A549 (cell line): ENCODE data around the gene PTPDC1. TPM values are rescaled to one million over a fixed set of nuclear protein-coding genes. Genes with fewer than 3 reads are reported as not detected.

Source experiments
- ATAC-seq, 2 experiments: fragments of 200-7000 bp in 1 of 2; fragments of >200 bp in 1 of 2; cut with Nextera tagmentation in 1 of 2; cut with Tn5 transposase in 1 of 2; 3 replicates each; pipeline versions ENCODE4 v1.8.0 to v1.9.1; 2018 to 2020; ENCODE audit warnings: mild to moderate bottlenecking in 1 of 2, moderate library complexity in 1 of 2
- CTCF ChIA-PET: fragments of 300-600 bp; sonication (Branson Sonifier 250); formaldehyde crosslinking; extraction: SDS; loops from one replicate; lab custom pipeline; 2021; ENCODE audit warnings: antibody characterized with exemption, inconsistent platforms; lab: Yijun Ruan, JAX
- POLR2A ChIA-PET: fragments of 350-600 bp; formaldehyde crosslinking; extraction: SDS; loops from one replicate; lab custom pipeline; 2021; ENCODE audit warnings: antibody characterized with exemption, inconsistent platforms; lab: Yijun Ruan, JAX
- DNase-seq, 2 experiments: peaks; one replicate each; pipeline versions ENCODE4 v3.0.0 to v3.0.0-alpha.2; 2011 to 2016; ENCODE audit warnings: low read depth in 1 of 2, low spot score in 1 of 2
- FAIRE-seq: peaks from 2 replicates; lab custom pipeline; 2011; peaks lifted over from hg19 to GRCh38; lab: Jason Lieb, UNC
- H3K27ac ChIP-seq, 2 experiments: fragments of >200 bp; sonication (Bioruptor Twin); formaldehyde crosslinking; 3 replicates each; pipeline ENCODE4 v1.5.1; 2016 to 2017
- H3K4me1 ChIP-seq: fragments of >200 bp; sonication (Bioruptor Twin); formaldehyde crosslinking; 3 replicates; pipeline ENCODE4 v1.6.1; 2016
- H3K4me2 ChIP-seq: fragments of >200 bp; sonication (Bioruptor Twin); formaldehyde crosslinking; 3 replicates; pipeline ENCODE4 v1.6.1; 2016
- H3K4me3 ChIP-seq: fragments of >200 bp; sonication (Bioruptor Twin); formaldehyde crosslinking; 3 replicates; pipeline ENCODE4 v1.5.1; 2016
- H3K9me3 ChIP-seq: fragments of >200 bp; sonication (Bioruptor Twin); formaldehyde crosslinking; 3 replicates; pipeline ENCODE4 v1.6.1; 2016
- BHLHE40 ChIP-seq: IDR thresholded peaks from 2 replicates; pipeline ENCODE4 v1.6.1; 2012; ENCODE audit warnings: low read depth, low read length, inconsistent platforms
- CBX2 ChIP-seq: fragments of 200-600 bp; sonication (generic); IDR thresholded peaks from 2 replicates; pipeline ENCODE4 v1.6.1; 2016; ENCODE audit warnings: low read depth, mild to moderate bottlenecking, borderline replicate concordance
- EHMT2 ChIP-seq: fragments of 200-600 bp; sonication (generic); IDR thresholded peaks from 2 replicates; pipeline ENCODE4 v1.6.1; 2016; ENCODE audit warnings: antibody characterized with exemption, low read depth, mild to moderate bottlenecking, moderate library complexity
- ELK1 ChIP-seq: fragments of 150-350 bp; IDR thresholded peaks from 2 replicates; pipeline ENCODE4 v1.6.1; 2014; ENCODE audit warnings: low read depth, mild to moderate bottlenecking, low read length
- ESRRA ChIP-seq: fragments of 150-350 bp; IDR thresholded peaks from 2 replicates; pipeline ENCODE4 v1.6.1; 2014; ENCODE audit warnings: mild to moderate bottlenecking, low read length, borderline replicate concordance
- FOSB ChIP-seq: fragments of 250-450 bp; sonication (Bioruptor Pico); IDR thresholded peaks from 2 replicates; pipeline ENCODE4 v1.5.0; 2020; ENCODE audit warnings: mild to moderate bottlenecking, moderate library complexity
- HES2 ChIP-seq: fragments of >200 bp; sonication (Bioruptor Twin); formaldehyde crosslinking; IDR thresholded peaks from 2 replicates; pipeline ENCODE4 v1.6.1; 2016
- HMGXB4 ChIP-seq: fragments of 250-450 bp; sonication (Bioruptor Pico); IDR thresholded peaks from 2 replicates; pipeline ENCODE4 v1.5.0; 2021; ENCODE audit warnings: mild to moderate bottlenecking, moderate library complexity, borderline replicate concordance
- HOXA7 ChIP-seq: fragments of 250-450 bp; sonication (Bioruptor Pico); IDR thresholded peaks from 2 replicates; pipeline ENCODE4 v1.5.0; 2020; ENCODE audit warnings: mild to moderate bottlenecking, moderate library complexity
- JUN ChIP-seq, 2 experiments: fragments of >200 bp; sonication (Bioruptor Twin); formaldehyde crosslinking; IDR thresholded peaks; 2 replicates in 1 of 2; 3 replicates in 1 of 2; pipeline ENCODE4 v1.6.1; 2016 to 2017
- JUNB ChIP-seq: fragments of >200 bp; sonication (Bioruptor Twin); formaldehyde crosslinking; IDR thresholded peaks from 2 replicates; pipeline ENCODE4 v1.6.1; 2016
- MAFK ChIP-seq: fragments of 450-650 bp; IDR thresholded peaks from 2 replicates; pipeline ENCODE4 v1.6.1; 2014; ENCODE audit not compliant: partially characterized antibody
- MAX ChIP-seq: IDR thresholded peaks from 2 replicates; pipeline ENCODE4 v1.6.1; 2012
- MAZ ChIP-seq: fragments of 150-350 bp; IDR thresholded peaks from 2 replicates; pipeline ENCODE4 v1.6.1; 2014; ENCODE audit warnings: antibody characterized with exemption, low read depth, low read length, borderline replicate concordance
- NFE2L2 ChIP-seq: fragments of 150-350 bp; conservative IDR thresholded peaks from 2 replicates; pipeline ENCODE4 v1.6.1; 2014; ENCODE audit warnings: low read length
- NR3C1 ChIP-seq: fragments of >200 bp; sonication (Bioruptor Twin); formaldehyde crosslinking; IDR thresholded peaks from 3 replicates; pipeline ENCODE4 v1.6.1; 2017
- PBX3 ChIP-seq: IDR thresholded peaks from 2 replicates; pipeline ENCODE4 v1.6.1; 2012
- PHF8 ChIP-seq: fragments of 200-600 bp; sonication (generic); IDR thresholded peaks from 2 replicates; pipeline ENCODE4 v1.6.1; 2016; ENCODE audit warnings: low read depth, mild to moderate bottlenecking, antibody characterized with exemption, moderate library complexity, borderline replicate concordance
- RAD21 ChIP-seq, 2 experiments: fragments of >200 bp in 1 of 2; sonication (Bioruptor Twin) in 1 of 2; formaldehyde crosslinking in 1 of 2; IDR thresholded peaks in 1 of 2; conservative IDR thresholded peaks in 1 of 2; 2 replicates in 1 of 2; 3 replicates in 1 of 2; pipeline ENCODE4 v1.6.1; 2012 to 2018; ENCODE audit warnings: inconsistent platforms in 1 of 2
- RCOR1 ChIP-seq: fragments of 150-350 bp; IDR thresholded peaks from 2 replicates; pipeline ENCODE4 v1.6.1; 2014; ENCODE audit warnings: antibody characterized with exemption, low read length, low read depth
- RFX5 ChIP-seq: fragments of 450-650 bp; IDR thresholded peaks from 2 replicates; pipeline ENCODE4 v1.7.1; 2014; ENCODE audit warnings: antibody characterized with exemption, mild to moderate bottlenecking, moderate library complexity
- RNF2 ChIP-seq: fragments of 200-600 bp; sonication (generic); IDR thresholded peaks from 2 replicates; pipeline ENCODE4 v1.6.1; 2016; ENCODE audit warnings: low read depth, mild to moderate bottlenecking, antibody characterized with exemption, moderate library complexity, borderline replicate concordance
- SMC3 ChIP-seq: fragments of >200 bp; sonication (Bioruptor Twin); formaldehyde crosslinking; IDR thresholded peaks from 3 replicates; pipeline ENCODE4 v1.6.1; 2018; ENCODE audit warnings: inconsistent platforms
- SREBF2 ChIP-seq: fragments of 450-650 bp; IDR thresholded peaks from 2 replicates; pipeline ENCODE4 v1.6.1; 2014; ENCODE audit warnings: mild to moderate bottlenecking, moderate library complexity
- TFCP2L1 ChIP-seq: fragments of 250-450 bp; sonication (Bioruptor Pico); IDR thresholded peaks from 2 replicates; pipeline ENCODE4 v1.5.0; 2021; ENCODE audit warnings: mild to moderate bottlenecking
- TP53 ChIP-seq: fragments of 250-450 bp; sonication (Bioruptor Pico); IDR thresholded peaks from 2 replicates; pipeline ENCODE4 v1.5.0; 2021; ENCODE audit warnings: mild to moderate bottlenecking, moderate library complexity
- ZC3H11A ChIP-seq: fragments of 450-650 bp; IDR thresholded peaks from 2 replicates; pipeline ENCODE4 v1.6.1; 2014; ENCODE audit warnings: antibody characterized with exemption, mild to moderate bottlenecking
- ZFP36 ChIP-seq: fragments of 450-650 bp; IDR thresholded peaks from 2 replicates; pipeline ENCODE4 v1.6.1; 2014; ENCODE audit warnings: borderline replicate concordance; ENCODE audit not compliant: partially characterized antibody
- WGBS: methylation state at CpG from one replicate; pipeline ENCODE4 v1.1.6; 2017; ENCODE audit errors: missing lambda C conversion rate; 5-methylcytosine and 5-hydroxymethylcytosine counted together
- polyA plus RNA-seq, 4 experiments: library from polyadenylated mRNA; depleted of rRNA in 3 of 4; stranded (reverse); fragments of >200 nt; fragmentation: RNase III in 1 of 4; extraction: RNeasy Plus Mini Kit Qiagen cat#74134 plus additional on column Dnase treatment in 1 of 4; gene quantifications; 2 replicates in 3 of 4; 3 replicates in 1 of 4; pipeline ENCODE4 v1.2.3, GENCODE V29; 2011 to 2017

Gene PTPDC1
- polyA plus RNA-seq, 2 of the 4 experiments (the other 2 are of a cell fraction) = 3.8 to 16.9 TPM

GRCh38 chr9:94108584-94108983 lies 24.3 kb downstream of the PTPDC1 start:
- 82% methylated on average over 3 of the region's 3 CpGs for WGBS

GRCh38 chr9:94110821-94111252 lies 26.6 kb downstream of the PTPDC1 start:
- Histone ChIP-seq H3K4me2 (no peak overlapping the region), H3K27ac (no peak overlapping the region), H3K4me3 (no peak overlapping the region)
- DNase-seq = no peak
- POLR2A ChIA-PET = no interaction called here
- TF ChIP-seq BHLHE40 (no peak), CBX2 (no peak), ZC3H11A (no peak), MAFK (no peak), MAZ (no peak), RNF2 (no peak), PHF8 (no peak), TFCP2L1 (no peak), JUNB (no peak), TP53 (CRISPR knock-in tag) (no peak)
- TF ChIP-seq, all 56 proteins: peak for 0
- ATAC-seq (no peak), FAIRE-seq (no peak)
- 72% methylated on average over 3 of the region's 3 CpGs for WGBS
- H3K4me1 ChIP-seq = no peaks in the 10 kb centered on the region
- CTCF ChIA-PET = interaction anchor here (1.5 kb wide), 1 partner anchor 45 kb away, joined by 3 read pairs; no protein-coding TSS in a partner anchor
- H3K9me3 ChIP-seq = no peaks in the 10 kb centered on the region

More at GRCh38 chr9:94108584-94108983, 24.3 kb downstream of the PTPDC1 start:
- DNase-seq (no peak), ATAC-seq (no peak), FAIRE-seq (no peak)
- no peak overlapping the region for H3K27ac ChIP-seq
- no peaks in the 10 kb centered on the region for H3K9me3 ChIP-seq
- H3K4me1 ChIP-seq = no peaks in the 10 kb centered on the region
- POLR2A ChIA-PET = no interaction called here
- CTCF ChIA-PET = interaction anchor here (1.4 to 1.7 kb wide), 2 partner anchors 23 to 95 kb away, joined by 3 read pairs; no protein-coding TSS in a partner anchor
- H3K4me3 ChIP-seq = no peak overlapping the region
- TF ChIP-seq SMC3 (no peak), NR3C1 (no peak), NFE2L2 (no peak), HMGXB4 (CRISPR knock-in tag) (no peak), MAFK (no peak), FOSB (CRISPR knock-in tag) (no peak), ZC3H11A (no peak), MAX (no peak), HES2 (no peak), RCOR1 (no peak), PBX3 (no peak), ELK1 (no peak)
- no peak overlapping the region for H3K4me2 ChIP-seq

- Histone ChIP-seq H3K4me1 (no peaks in the 10 kb centered on the region), H3K27ac (no peak overlapping the region), H3K9me3 (no peaks in the 10 kb centered on the region), H3K4me3 (no peak overlapping the region), H3K4me2 (no peak overlapping the region)
- no peak for ATAC-seq
- CTCF ChIA-PET = interaction anchor here (1.5 kb wide), 1 partner anchor 45 kb away, joined by 3 read pairs; no protein-coding TSS in a partner anchor
- no peak for TF ChIP-seq SMC3
- no peak for TF ChIP-seq HOXA7
- no peak for TF ChIP-seq NFE2L2
- no peak for TF ChIP-seq ZFP36
- TF ChIP-seq RAD21 (conservative IDR thresholded peaks at IDR 0.05 in 1 of 2, IDR thresholded peaks at IDR 0.05 in 1 of 2) = no peak
- TF ChIP-seq PBX3 = no peak
- TF ChIP-seq ESRRA = no peak
- no peak for TF ChIP-seq RFX5
- no peak for TF ChIP-seq HES2
- TF ChIP-seq EHMT2 = no peak
- no peak for TF ChIP-seq MAX
- TF ChIP-seq SREBF2 = no peak
- TF ChIP-seq JUN (IDR thresholded peaks at IDR 0.05) = no peak
- peak; percentile 13 for FAIRE-seq
- 55% methylated on average over 2 of the region's 2 CpGs for WGBS
- POLR2A ChIA-PET = no interaction called here
- no peak for DNase-seq
Observed at GRCh38 chr9:94111446-94111845, 27.2 kb downstream of the PTPDC1 start.
